ENCODE data around the gene FAM234B.

The FAM234B gene

GRCh38 chr12:13044002-13044905 is at the start of gene FAM234B:
FAM234B (plus strand) TSS chr12:13044381; CDS start chr12:13044404, 23 bp downstream.
- H3K27ac ChIP-seq (ENCODE audit: low read depth, low read length), result no peak within 1 kb of the TSS
- H3K4me1 ChIP-seq (ENCODE audit: control insufficient read depth, insufficient read depth, low read length), result peaks cover 12% of the 10 kb centered on the region; the same call in 1 of the 2 replicates

GRCh38 chr12:12995088-12995487 is 49.1 kb upstream of the FAM234B start:
- peaks cover 10% of the 10 kb centered on the region; the same call in 1 of the 2 replicates for H3K27me3 ChIP-seq (ENCODE audit: control insufficient read depth, insufficient read depth, low read length)
- no peaks in the 10 kb centered on the region for H3K9me3 ChIP-seq (ENCODE audit: control insufficient read depth, insufficient read depth, low read depth, low read length)
- H3K4me1 ChIP-seq (ENCODE audit: control insufficient read depth, insufficient read depth, low read length), result peaks cover 22% of the 10 kb centered on the region
- H3K27ac ChIP-seq (ENCODE audit: low read depth, low read length), result no peak overlapping the region
- no peak overlapping the region for H3K4me3 ChIP-seq (ENCODE audit: low read depth, low read length)
- H3K36me3 ChIP-seq (ENCODE audit: control insufficient read depth, insufficient read depth, low read length), result no peaks in the 10 kb centered on the region
- H3K9ac ChIP-seq (ENCODE audit: low read length), result no peak overlapping the region

More at GRCh38 chr12:13044002-13044905, at the start of gene FAM234B:
- peak within 1 kb of the TSS; percentile 61 for H3K9ac ChIP-seq (ENCODE audit: low read length)
- H3K36me3 ChIP-seq (ENCODE audit: control insufficient read depth, insufficient read depth, low read length), result no peaks in the 10 kb centered on the region
- no peaks in the 10 kb centered on the region; the same call in 1 of the 2 replicates for H3K9me3 ChIP-seq (ENCODE audit: control insufficient read depth, insufficient read depth, low read depth, low read length)
- peak within 1 kb of the TSS; percentile 90 for H3K4me3 ChIP-seq (ENCODE audit: low read depth, low read length)
- H3K27me3 ChIP-seq (ENCODE audit: control insufficient read depth, insufficient read depth, low read length), result peaks cover 6% of the 10 kb centered on the region

GRCh38 chr12:12996209-12996608 is 48.0 kb upstream of the FAM234B start:
- Histone ChIP-seq H3K36me3 (ENCODE audit: control insufficient read depth, insufficient read depth, low read length) (no peaks in the 10 kb centered on the region), H3K27ac (ENCODE audit: low read depth, low read length) (no peak overlapping the region), H3K4me3 (ENCODE audit: low read depth, low read length) (no peak overlapping the region), H3K27me3 (ENCODE audit: control insufficient read depth, insufficient read depth, low read length) (peaks cover 10% of the 10 kb centered on the region; the same call in 1 of the 2 replicates), H3K9me3 (ENCODE audit: control insufficient read depth, insufficient read depth, low read depth, low read length) (no peaks in the 10 kb centered on the region), H3K4me1 (ENCODE audit: control insufficient read depth, insufficient read depth, low read length) (peaks cover 13% of the 10 kb centered on the region), H3K9ac (ENCODE audit: low read length) (no peak overlapping the region)

- Histone ChIP-seq H3K9me3 (ENCODE audit: control insufficient read depth, insufficient read depth, low read depth, low read length) (no peaks in the 10 kb centered on the region), H3K4me1 (ENCODE audit: control insufficient read depth, insufficient read depth, low read length) (peaks cover 14% of the 10 kb centered on the region), H3K27ac (ENCODE audit: low read depth, low read length) (no peak overlapping the region), H3K27me3 (ENCODE audit: control insufficient read depth, insufficient read depth, low read length) (peaks cover 18% of the 10 kb centered on the region), H3K9ac (ENCODE audit: low read length) (no peak overlapping the region), H3K36me3 (ENCODE audit: control insufficient read depth, insufficient read depth, low read length) (no peaks in the 10 kb centered on the region), H3K4me3 (ENCODE audit: low read depth, low read length) (no peak overlapping the region)
Measured at GRCh38 chr12:12997156-12997555, 47.0 kb upstream of the FAM234B start.

- H3K27me3 ChIP-seq (ENCODE audit: control insufficient read depth, insufficient read depth, low read length), result peaks cover 23% of the 10 kb centered on the region
- H3K27ac ChIP-seq (ENCODE audit: low read depth, low read length), result no peak overlapping the region
- peaks cover 8% of the 10 kb centered on the region for H3K4me1 ChIP-seq (ENCODE audit: control insufficient read depth, insufficient read depth, low read length)
- no peaks in the 10 kb centered on the region for H3K9me3 ChIP-seq (ENCODE audit: control insufficient read depth, insufficient read depth, low read depth, low read length)
- no peaks in the 10 kb centered on the region for H3K36me3 ChIP-seq (ENCODE audit: control insufficient read depth, insufficient read depth, low read length)
- no peak overlapping the region for H3K9ac ChIP-seq (ENCODE audit: low read length)
- no peak overlapping the region for H3K4me3 ChIP-seq (ENCODE audit: low read depth, low read length)
Measured at GRCh38 chr12:12997734-12998133, 46.4 kb upstream of the FAM234B start.

- H3K9ac ChIP-seq (ENCODE audit: low read length), result no peak overlapping the region
- H3K4me1 ChIP-seq (ENCODE audit: control insufficient read depth, insufficient read depth, low read length), result peaks cover 8% of the 10 kb centered on the region
- H3K36me3 ChIP-seq (ENCODE audit: control insufficient read depth, insufficient read depth, low read length), result no peaks in the 10 kb centered on the region
- H3K27me3 ChIP-seq (ENCODE audit: control insufficient read depth, insufficient read depth, low read length), result peaks cover 28% of the 10 kb centered on the region
- H3K9me3 ChIP-seq (ENCODE audit: control insufficient read depth, insufficient read depth, low read depth, low read length), result no peaks in the 10 kb centered on the region
- H3K27ac ChIP-seq (ENCODE audit: low read depth, low read length), result no peak overlapping the region
- H3K4me3 ChIP-seq (ENCODE audit: low read depth, low read length), result no peak overlapping the region
Measured at GRCh38 chr12:12998248-12998647, 45.9 kb upstream of the FAM234B start.

- H3K9ac ChIP-seq (ENCODE audit: low read length), result peak overlapping the region; percentile 52
- H3K4me1 ChIP-seq (ENCODE audit: control insufficient read depth, insufficient read depth, low read length), result peaks cover 8% of the 10 kb centered on the region
- H3K27me3 ChIP-seq (ENCODE audit: control insufficient read depth, insufficient read depth, low read length), result peaks cover 38% of the 10 kb centered on the region
- H3K36me3 ChIP-seq (ENCODE audit: control insufficient read depth, insufficient read depth, low read length), result no peaks in the 10 kb centered on the region
- peak overlapping the region; percentile 78 for H3K4me3 ChIP-seq (ENCODE audit: low read depth, low read length)
- H3K27ac ChIP-seq (ENCODE audit: low read depth, low read length), result no peak overlapping the region
- H3K9me3 ChIP-seq (ENCODE audit: control insufficient read depth, insufficient read depth, low read depth, low read length), result no peaks in the 10 kb centered on the region
Measured at GRCh38 chr12:12999271-12999958, 44.8 kb upstream of the FAM234B start.

GRCh38 chr12:12999959-13000615 is 44.1 kb upstream of the FAM234B start, which contains the start of gene HEBP1:
HEBP1 (minus strand) TSS chr12:13000265; CDS start chr12:13000114, 151 bp downstream.
- Histone ChIP-seq H3K27ac (ENCODE audit: low read depth, low read length) (no peak within 1 kb of the TSS), H3K36me3 (ENCODE audit: control insufficient read depth, insufficient read depth, low read length) (no peaks in the 10 kb centered on the region), H3K4me1 (ENCODE audit: control insufficient read depth, insufficient read depth, low read length) (peaks cover 9% of the 10 kb centered on the region)

GRCh38 chr12:13000616-13000924 is 43.6 kb upstream of the FAM234B start:
- H3K9ac ChIP-seq (ENCODE audit: low read length), result peak overlapping the region; percentile 60
- no peak overlapping the region for H3K27ac ChIP-seq (ENCODE audit: low read depth, low read length)
- peaks cover 13% of the 10 kb centered on the region for H3K4me1 ChIP-seq (ENCODE audit: control insufficient read depth, insufficient read depth, low read length)
- H3K27me3 ChIP-seq (ENCODE audit: control insufficient read depth, insufficient read depth, low read length), result peaks cover 38% of the 10 kb centered on the region
- H3K4me3 ChIP-seq (ENCODE audit: low read depth, low read length), result peak overlapping the region; percentile 64
- no peaks in the 10 kb centered on the region for H3K36me3 ChIP-seq (ENCODE audit: control insufficient read depth, insufficient read depth, low read length)
- no peaks in the 10 kb centered on the region for H3K9me3 ChIP-seq (ENCODE audit: control insufficient read depth, insufficient read depth, low read depth, low read length)

More at GRCh38 chr12:12999959-13000615, 44.1 kb upstream of the FAM234B start, which contains the start of gene HEBP1:
- Histone ChIP-seq H3K9me3 (ENCODE audit: control insufficient read depth, insufficient read depth, low read depth, low read length) (no peaks in the 10 kb centered on the region), H3K4me3 (ENCODE audit: low read depth, low read length) (peak within 1 kb of the TSS; percentile 78), H3K27me3 (ENCODE audit: control insufficient read depth, insufficient read depth, low read length) (peaks cover 38% of the 10 kb centered on the region), H3K9ac (ENCODE audit: low read length) (peak within 1 kb of the TSS; percentile 60)

GRCh38 chr12:13000925-13001774 is 43.0 kb upstream of the FAM234B start:
- peaks cover 19% of the 10 kb centered on the region for H3K4me1 ChIP-seq (ENCODE audit: control insufficient read depth, insufficient read depth, low read length)
- no peaks in the 10 kb centered on the region for H3K36me3 ChIP-seq (ENCODE audit: control insufficient read depth, insufficient read depth, low read length)
- H3K27ac ChIP-seq (ENCODE audit: low read depth, low read length), result no peak overlapping the region
- H3K27me3 ChIP-seq (ENCODE audit: control insufficient read depth, insufficient read depth, low read length), result peaks cover 38% of the 10 kb centered on the region
- H3K4me3 ChIP-seq (ENCODE audit: low read depth, low read length), result peak overlapping the region; percentile 64
- no peaks in the 10 kb centered on the region for H3K9me3 ChIP-seq (ENCODE audit: control insufficient read depth, insufficient read depth, low read depth, low read length)
- H3K9ac ChIP-seq (ENCODE audit: low read length), result peak overlapping the region; percentile 60
